HCT116 (cell line): ENCODE results near the gene BHLHE41. TPM values are rescaled to one million over a fixed set of nuclear protein-coding genes. Genes with fewer than 3 reads are reported as not detected.

ENCODE experiments used
- ATAC-seq: fragments of 200-7000 bp; cut with Tn5 transposase; 2 replicates; pipeline ENCODE4 v1.9.1; 2020; ENCODE audit warnings: mild to moderate bottlenecking, moderate library complexity
- BruUV-seq: library from RNA; stranded (reverse); fragments of 400-500 nt; replicated peaks from 2 replicates; lab custom pipeline; 2021; lab: Mats Ljungman, UMichigan
- CTCF ChIA-PET: fragments of 300-600 bp; sonication (Branson Sonifier 250); formaldehyde crosslinking; loops from one replicate; lab custom pipeline; 2021; ENCODE audit warnings: antibody characterized with exemption; lab: Charles Lee
- POLR2A ChIA-PET: fragments of 300-600, 350-600 bp; sonication (Branson Sonifier 250); formaldehyde crosslinking; loops from one replicate; lab custom pipeline; 2021; ENCODE audit warnings: antibody characterized with exemption; lab: Charles Lee
- RAD21 ChIA-PET, 2 experiments: fragments of 300-600 bp; sonication (Branson Sonifier 250); formaldehyde crosslinking; loops; one replicate each; lab custom pipeline; 2023; ENCODE audit warnings: low total read pairs in 2 of 2; ENCODE audit not compliant: uncharacterized antibody in 2 of 2, unreplicated experiment in 2 of 2, low non-redundant PET in 1 of 2; lab: Charles Lee
- DNase-seq: peaks from one replicate; pipeline ENCODE4 v3.0.0-alpha.2; 2010; ENCODE audit warnings: low read depth, low spot score
- H2AFZ ChIP-seq: fragments of 200-600 bp; shearing (Covaris generic), sonication (generic); 2 replicates; pipeline ENCODE4 v1.6.1; 2017; ENCODE audit warnings: low read depth, mixed run types, mixed read lengths, antibody characterized with exemption, low read length; ENCODE audit not compliant: poor library complexity, severe bottlenecking
- H3K27ac ChIP-seq: 2 replicates; pipeline ENCODE4 v1.5.1; 2012; ENCODE audit warnings: low read depth, low read length
- H3K27me3 ChIP-seq: fragments of 200-600 bp; sonication (generic); 2 replicates; pipeline ENCODE4 v1.6.1; 2016; ENCODE audit warnings: mixed run types, low read length, mixed read lengths; ENCODE audit not compliant: insufficient read depth
- H3K36me3 ChIP-seq, 2 experiments: fragments of 200-500 bp in 1 of 2; fragments of 200-600 bp in 1 of 2; sonication (Bioruptor generic) in 1 of 2; sonication (generic) in 1 of 2; 2 replicates each; pipeline versions ENCODE4 v1.5.1 to v1.6.1; 2014 to 2016; ENCODE audit warnings: low read length in 2 of 2, inconsistent platforms in 1 of 2, mixed read lengths in 1 of 2, mixed run types in 1 of 2; ENCODE audit not compliant: insufficient read depth in 2 of 2, control insufficient read depth in 1 of 2
- H3K4me1 ChIP-seq, 2 experiments: fragments of 200-600 bp in 1 of 2; sonication (generic) in 1 of 2; 2 replicates each; pipeline versions ENCODE4 v1.5.1 to v1.6.1; 2012 to 2017; ENCODE audit warnings: low read length in 2 of 2, inconsistent platforms in 1 of 2, mild to moderate bottlenecking in 1 of 2, mixed read lengths in 1 of 2, mixed run types in 1 of 2, moderate library complexity in 1 of 2; ENCODE audit not compliant: insufficient read depth in 2 of 2, control insufficient read depth in 1 of 2
- H3K4me2 ChIP-seq: fragments of 200-600 bp; sonication (generic); 2 replicates; pipeline ENCODE4 v1.6.1; 2017; ENCODE audit warnings: mixed run types, low read length, mixed read lengths
- H3K4me3 ChIP-seq, 2 experiments: fragments of 200-600 bp in 1 of 2; sonication (generic) in 1 of 2; replicated peaks in 1 of 2; 2 replicates each; pipeline ENCODE4 v1.5.1; 2011 to 2016; ENCODE audit warnings: low read length in 2 of 2, control low read depth in 1 of 2, low read depth in 1 of 2, mild to moderate bottlenecking in 1 of 2, mixed read lengths in 1 of 2, mixed run types in 1 of 2
- H3K79me2 ChIP-seq: fragments of 200-600 bp; sonication (generic); 2 replicates; pipeline ENCODE4 v1.6.1; 2017; ENCODE audit warnings: mild to moderate bottlenecking, mixed run types, low read length, moderate library complexity, mixed read lengths; ENCODE audit not compliant: insufficient read depth
- H3K9ac ChIP-seq: fragments of 200-600 bp; sonication (generic); 2 replicates; pipeline ENCODE4 v1.6.1; 2016; ENCODE audit warnings: low read length, mixed read lengths
- H3K9me2 ChIP-seq: fragments of 200-600 bp; sonication (generic), shearing (Covaris generic); 2 replicates; pipeline ENCODE4 v1.6.1; 2017; ENCODE audit warnings: mixed run types, mild to moderate bottlenecking, moderate library complexity; ENCODE audit not compliant: insufficient read depth
- H3K9me3 ChIP-seq, 2 experiments: fragments of 200-500 bp in 1 of 2; fragments of 200-600 bp in 1 of 2; sonication (Bioruptor generic) in 1 of 2; sonication (generic) in 1 of 2; 2 replicates each; pipeline ENCODE4 v1.6.1; 2014 to 2017; ENCODE audit warnings: low read length in 2 of 2, mixed read lengths in 2 of 2, inconsistent platforms in 1 of 2, low read depth in 1 of 2, mild to moderate bottlenecking in 1 of 2, mixed run types in 1 of 2, moderate library complexity in 1 of 2; ENCODE audit not compliant: control insufficient read depth in 1 of 2, insufficient read depth in 1 of 2
- H4K20me1 ChIP-seq: fragments of 200-600 bp; sonication (generic), shearing (Covaris generic); 2 replicates; pipeline ENCODE4 v1.6.1; 2017; ENCODE audit warnings: mixed run types, mild to moderate bottlenecking, moderate library complexity; ENCODE audit not compliant: insufficient read depth
- ATF3 ChIP-seq: IDR thresholded peaks from 2 replicates; pipeline ENCODE4 v1.6.1; 2012
- CBX3 ChIP-seq: IDR thresholded peaks from 2 replicates; pipeline ENCODE4 v1.6.1; 2012; ENCODE audit warnings: low read depth
- CEBPB ChIP-seq: IDR thresholded peaks from 2 replicates; pipeline ENCODE4 v1.6.1; 2012; ENCODE audit warnings: low read depth
- CTCF ChIP-seq, 3 experiments: fragments of 200-600 bp in 1 of 3; sonication (generic) in 1 of 3; IDR thresholded peaks in 2 of 3; conservative IDR thresholded peaks in 1 of 3; 2 replicates each; pipeline ENCODE4 v1.5.1; 2012 to 2017; ENCODE audit warnings: low read depth in 2 of 3, low read length in 2 of 3, antibody characterized with exemption in 1 of 3, borderline replicate concordance in 1 of 3, control low read depth in 1 of 3, mild to moderate bottlenecking in 1 of 3, mixed read lengths in 1 of 3, mixed run types in 1 of 3, moderate library complexity in 1 of 3; ENCODE audit not compliant: insufficient read depth in 1 of 3
- EGR1 ChIP-seq: IDR thresholded peaks from 2 replicates; pipeline ENCODE4 v1.6.1; 2012; ENCODE audit warnings: low read depth
- ELF1 ChIP-seq: IDR thresholded peaks from 2 replicates; pipeline ENCODE4 v1.6.1; 2012; ENCODE audit warnings: low read depth, borderline replicate concordance
- EZH2 ChIP-seq: fragments of 200-600 bp; sonication (generic); IDR thresholded peaks from 2 replicates; pipeline ENCODE4 v1.6.1; 2017; ENCODE audit warnings: antibody characterized with exemption, mixed run types
- JUND ChIP-seq: IDR thresholded peaks from 2 replicates; pipeline ENCODE4 v1.6.1; 2012
- POLR2AphosphoS5 ChIP-seq: IDR thresholded peaks from 2 replicates; pipeline ENCODE4 v1.6.1; 2011; ENCODE audit warnings: mild to moderate bottlenecking, low read depth, low read length, moderate library complexity
- RAD21 ChIP-seq: IDR thresholded peaks from 2 replicates; pipeline ENCODE4 v1.6.1; 2012; ENCODE audit warnings: low read depth, mild to moderate bottlenecking
- SIN3A ChIP-seq: IDR thresholded peaks from 2 replicates; pipeline ENCODE4 v1.6.1; 2012; ENCODE audit warnings: low read depth
- SP1 ChIP-seq: IDR thresholded peaks from 2 replicates; pipeline ENCODE4 v1.6.1; 2012; ENCODE audit warnings: low read depth
- SRF ChIP-seq: IDR thresholded peaks from 2 replicates; pipeline ENCODE4 v1.6.1; 2012; ENCODE audit warnings: low read depth
- TCF7L2 ChIP-seq: IDR thresholded peaks from 2 replicates; pipeline ENCODE4 v1.7.0; 2011; ENCODE audit warnings: borderline replicate concordance, inconsistent platforms; ENCODE audit not compliant: insufficient read depth, insufficient read length; ENCODE audit errors: extremely low read depth
- ZFX ChIP-seq: fragments of 450-650 bp; IDR thresholded peaks from 2 replicates; pipeline ENCODE4 v1.6.1; 2017
- ZNF274 ChIP-seq: fragments of 200-500 bp; sonication (Bioruptor generic); IDR thresholded peaks from 2 replicates; pipeline ENCODE4 v1.6.1; 2014; ENCODE audit warnings: mild to moderate bottlenecking, low read depth, low read length, inconsistent platforms
- intact Hi-C: fragments of 100-400 bp; cut with micrococcal nuclease; formaldehyde crosslinking; loops from 2 replicates; pipeline ENCODE4 v1.10.0; 2022
- total RNA-seq: library from RNA; stranded (reverse); gene quantifications from one replicate; pipeline ENCODE4 v1.2.1, GENCODE V29; 2021; ENCODE audit not compliant: unreplicated experiment
- TF ChIP-seq, protein P1 (sequence below): IDR thresholded peaks from 2 replicates; pipeline ENCODE4 v1.6.1; 2011; ENCODE audit warnings: mild to moderate bottlenecking, low read length, moderate library complexity; ENCODE audit not compliant: insufficient replicate concordance; ENCODE audit errors: extremely low read depth

The BHLHE41 gene
- total RNA-seq, 1 experiment from 2014 or later = 4.7 TPM

- no peak overlapping the region for H3K4me3 ChIP-seq
- H3K36me3 ChIP-seq = no peaks in the 10 kb centered on the region
- no peak overlapping the region for H3K27ac ChIP-seq
- H3K27me3 ChIP-seq = no peaks in the 10 kb centered on the region
- H2AFZ ChIP-seq = no peak overlapping the region
- no peaks in the 10 kb centered on the region for H4K20me1 ChIP-seq
- no peaks in the 10 kb centered on the region for H3K9me3 ChIP-seq
- no peaks in the 10 kb centered on the region for H3K9me2 ChIP-seq
- no peak overlapping the region for H3K9ac ChIP-seq
- POLR2A ChIA-PET = no interaction called here
- no peak overlapping the region for H3K4me2 ChIP-seq
- H3K79me2 ChIP-seq = no peaks in the 10 kb centered on the region
- ATAC-seq (no peak), DNase-seq (no peak)
- TF ChIP-seq ATF3 = no peak
- no peak for TF ChIP-seq ELF1
- no peak for TF ChIP-seq EZH2
- intact Hi-C loops = no loop called here
- no TSS peak for BruUV-seq
- H3K4me1 ChIP-seq = peaks cover 0 to 7% of the 10 kb centered on the region in 2 experiments; a peak in 1 of 4 replicates
- RAD21 ChIA-PET = no interaction called here
- CTCF ChIA-PET = no interaction called here
These were observed 11.9 kb upstream of the BHLHE41 start for GRCh38 chr12:26136688-26137087.

DNA sequence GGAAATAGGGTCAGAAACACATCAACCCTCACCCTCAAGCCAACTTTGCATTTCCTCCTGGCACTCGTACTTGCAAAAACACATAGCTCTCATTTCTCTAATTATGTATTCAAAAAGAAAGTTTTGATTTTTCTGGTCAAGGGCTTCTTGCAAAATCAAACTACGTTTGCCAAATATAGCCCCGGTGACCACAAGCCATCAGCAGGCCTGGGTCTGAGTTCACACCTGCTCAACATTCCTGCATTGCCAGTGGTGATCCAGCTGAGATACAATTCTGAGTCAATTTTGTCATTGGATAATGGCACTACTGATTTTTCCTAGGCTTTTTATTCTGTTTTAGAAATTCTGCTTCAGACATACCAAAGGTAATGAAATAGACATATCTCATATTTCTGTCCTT lies 10.7 kb upstream of the BHLHE41 start:
- BruUV-seq = no TSS peak
- ChIA-PET RAD21 (no interaction called here), CTCF (no interaction called here), POLR2A (no interaction called here)
- Histone ChIP-seq H3K4me2 (no peak overlapping the region), H3K9me2 (no peaks in the 10 kb centered on the region), H3K4me3 (no peak overlapping the region), H3K36me3 (no peaks in the 10 kb centered on the region), H4K20me1 (no peaks in the 10 kb centered on the region), H3K27ac (no peak overlapping the region), H2AFZ (no peak overlapping the region), H3K27me3 (no peaks in the 10 kb centered on the region), H3K9ac (no peak overlapping the region), H3K9me3 (no peaks in the 10 kb centered on the region), H3K79me2 (no peaks in the 10 kb centered on the region), H3K4me1 (peaks cover 0 to 7% of the 10 kb centered on the region in 2 experiments; a peak in 1 of 4 replicates)
- TF ChIP-seq ELF1 (no peak), CBX3 (no peak), ZNF274 (no peak), EZH2 (no peak), SIN3A (no peak), TCF7L2 (no peak), SRF (no peak), RAD21 (no peak), ATF3 (no peak), POLR2AphosphoS5 (no peak), SP1 (no peak), CEBPB (no peak), EGR1 (no peak), CTCF (IDR thresholded peaks at IDR 0.05 in 2 of 3, conservative IDR thresholded peaks at IDR 0.05 in 1 of 3; ENCODE audit: borderline replicate concordance in 1 of 3, insufficient read depth in 1 of 3, low read depth in 2 of 3, low read length in 2 of 3) (no peak), ZFX (no peak), JUND (no peak)
- TF ChIP-seq, protein P1, sequence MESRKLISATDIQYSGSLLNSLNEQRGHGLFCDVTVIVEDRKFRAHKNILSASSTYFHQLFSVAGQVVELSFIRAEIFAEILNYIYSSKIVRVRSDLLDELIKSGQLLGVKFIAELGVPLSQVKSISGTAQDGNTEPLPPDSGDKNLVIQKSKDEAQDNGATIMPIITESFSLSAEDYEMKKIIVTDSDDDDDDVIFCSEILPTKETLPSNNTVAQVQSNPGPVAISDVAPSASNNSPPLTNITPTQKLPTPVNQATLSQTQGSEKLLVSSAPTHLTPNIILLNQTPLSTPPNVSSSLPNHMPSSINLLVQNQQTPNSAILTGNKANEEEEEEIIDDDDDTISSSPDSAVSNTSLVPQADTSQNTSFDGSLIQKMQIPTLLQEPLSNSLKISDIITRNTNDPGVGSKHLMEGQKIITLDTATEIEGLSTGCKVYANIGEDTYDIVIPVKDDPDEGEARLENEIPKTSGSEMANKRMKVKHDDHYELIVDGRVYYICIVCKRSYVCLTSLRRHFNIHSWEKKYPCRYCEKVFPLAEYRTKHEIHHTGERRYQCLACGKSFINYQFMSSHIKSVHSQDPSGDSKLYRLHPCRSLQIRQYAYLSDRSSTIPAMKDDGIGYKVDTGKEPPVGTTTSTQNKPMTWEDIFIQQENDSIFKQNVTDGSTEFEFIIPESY = no peak
- intact Hi-C loops = no loop called here
- DNase-seq (no peak), ATAC-seq (no peak)
